Activated CD4-positive, alpha-beta T cell treated with anti-CD3 and anti-CD28 coated beads, Interleukin-2, amount 50 U/mL, for 1 hour (primary cell): ENCODE measurements around the gene JMJD1C.
"Not testable (repeated sequence)": the region's sequence is repeated elsewhere in the genome, so short reads cannot be mapped to it uniquely, and the experiment has no call there.

Experiments used
- DNase-seq: peaks from one replicate; pipeline ENCODE4 v3.0.0-alpha.2; 2020

JMJD1C gene

DNA sequence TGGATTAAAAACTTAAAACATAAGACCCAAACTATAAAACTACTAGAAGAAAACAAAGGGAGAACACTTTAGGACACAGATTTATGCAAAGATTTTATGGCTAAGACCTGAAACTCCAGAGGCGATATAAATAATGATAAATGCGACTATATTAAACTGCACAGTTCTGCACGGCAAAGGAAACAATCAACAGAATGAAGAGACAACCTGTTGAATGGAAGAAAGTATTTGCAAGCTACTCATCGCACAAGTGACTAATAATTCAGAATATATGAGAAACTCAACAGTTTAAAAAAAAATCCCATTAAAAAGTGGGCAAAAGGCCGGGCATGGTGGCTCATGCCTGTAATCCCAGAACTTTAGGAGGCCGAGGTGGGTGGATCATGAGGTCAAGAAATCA is 73.6 kb downstream of the JMJD1C start:
- no peak for DNase-seq

- DNase-seq = no peak
Observed at GRCh38 chr10:63391812-63392211, 74.0 kb downstream of the JMJD1C start.

- DNase-seq = no peak
Observed at GRCh38 chr10:63390521-63390920, 75.3 kb downstream of the JMJD1C start.

DNA sequence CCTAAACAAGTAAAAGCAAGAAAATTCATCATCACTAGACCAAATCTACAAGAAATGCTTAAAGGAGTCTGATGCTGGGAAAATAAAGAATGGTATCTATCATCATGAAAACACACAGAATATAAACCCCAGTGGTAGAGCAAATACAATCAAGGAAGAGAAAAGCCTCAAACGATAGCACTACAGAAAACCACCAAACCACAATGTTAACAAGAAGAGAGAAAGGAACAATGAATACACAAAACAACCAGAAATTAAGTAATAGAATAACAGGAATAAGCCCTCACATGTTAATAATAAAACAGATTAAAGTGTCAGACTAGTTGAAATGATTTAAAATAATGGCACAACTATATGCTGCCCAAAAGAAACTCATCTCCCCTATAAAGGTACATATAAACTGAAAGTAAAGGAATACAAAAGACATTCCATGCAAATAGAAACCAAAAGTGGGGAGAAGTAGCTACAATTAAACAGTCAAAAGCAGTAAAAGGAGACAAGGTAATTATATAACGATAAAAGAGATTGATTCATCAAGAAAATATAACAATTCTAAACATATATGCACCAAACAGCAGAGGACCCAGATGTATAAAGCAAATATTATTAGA is 77.3 kb downstream of the JMJD1C start:
- DNase-seq = no peak

DNA sequence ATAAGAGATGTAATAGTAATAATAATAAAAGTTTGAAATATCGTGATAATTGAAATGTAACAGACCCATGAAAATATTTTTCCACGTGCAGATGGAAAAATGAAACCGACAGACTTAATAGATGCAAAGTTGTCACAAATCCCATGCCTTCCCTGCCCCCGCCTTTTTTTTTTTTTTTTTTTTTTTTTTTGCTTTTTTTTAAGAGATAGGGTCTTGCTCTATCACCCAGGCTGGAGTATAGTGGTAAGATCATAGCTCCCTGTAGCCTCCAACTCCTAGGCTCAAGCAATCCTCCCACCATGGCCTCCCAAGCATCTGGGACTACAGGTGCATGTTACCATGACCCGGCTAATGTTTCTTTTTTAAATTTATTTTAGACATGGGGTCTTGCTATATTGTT is 80.5 kb downstream of the JMJD1C start:
- no peak for DNase-seq

DNA sequence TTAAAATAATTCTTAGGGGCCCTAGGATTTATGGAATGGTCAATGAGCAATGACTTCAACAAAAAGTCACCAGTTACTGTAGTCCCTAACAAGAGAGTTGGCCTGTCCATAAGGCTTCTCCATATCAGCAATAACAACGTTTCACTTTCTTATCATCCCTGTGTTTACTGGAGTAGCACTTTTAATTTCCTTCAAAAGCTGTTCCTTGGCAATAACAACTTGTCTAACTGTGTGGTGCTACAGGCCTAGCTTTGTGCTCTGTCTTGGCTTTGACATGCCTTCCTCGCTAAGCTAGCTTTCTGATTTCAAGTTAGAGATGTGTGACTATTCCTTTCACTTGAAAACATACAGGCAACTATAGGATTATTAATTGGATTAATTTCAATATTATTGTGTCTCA is 81.1 kb downstream of the JMJD1C start:
- no peak for DNase-seq

DNA sequence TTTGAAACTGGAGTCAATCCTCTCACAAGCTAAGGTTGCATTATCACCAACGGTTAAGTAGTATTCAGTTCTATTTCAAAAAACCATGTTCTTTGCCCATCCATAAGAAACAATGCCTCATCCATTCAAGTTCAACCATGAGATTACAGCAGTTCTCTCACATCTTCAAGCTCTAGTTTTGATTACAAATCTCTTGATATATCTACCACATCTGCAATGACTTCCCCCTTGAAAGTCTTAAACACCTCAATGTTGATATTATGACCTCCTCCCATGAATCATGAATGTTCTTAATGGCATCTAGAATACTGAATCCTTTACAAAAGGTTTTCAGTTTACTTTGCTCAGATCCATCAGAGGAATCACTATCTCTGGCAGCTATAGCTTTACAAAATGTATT is 81.8 kb downstream of the JMJD1C start:
- DNase-seq = no peak

- DNase-seq = no peak
Observed at GRCh38 chr10:63383141-63383540, 82.6 kb downstream of the JMJD1C start.

- DNase-seq = no peak
Observed at GRCh38 chr10:63382066-63382465, 83.7 kb downstream of the JMJD1C start.

DNA sequence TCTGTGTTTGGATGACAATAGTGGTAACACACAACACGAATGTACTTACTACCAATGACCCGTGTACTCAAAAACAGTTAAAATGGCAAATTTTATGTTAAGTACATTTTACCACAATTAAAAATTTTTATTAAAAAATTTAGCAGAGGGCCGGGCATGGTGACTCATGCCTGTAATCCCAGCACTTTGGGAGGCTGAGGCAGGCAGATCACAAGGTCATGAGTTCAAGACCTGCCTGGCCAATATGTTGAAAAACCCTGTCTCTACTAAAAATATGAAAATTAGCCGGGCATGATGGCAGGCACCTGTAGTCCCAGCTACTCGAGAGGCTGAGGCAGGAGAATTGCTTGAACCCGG is 88.5 kb downstream of the JMJD1C start:
- DNase-seq = not testable (repeated sequence)

- no peak for DNase-seq
Observed at GRCh38 chr10:63376560-63377304, 89.0 kb downstream of the JMJD1C start.

DNA sequence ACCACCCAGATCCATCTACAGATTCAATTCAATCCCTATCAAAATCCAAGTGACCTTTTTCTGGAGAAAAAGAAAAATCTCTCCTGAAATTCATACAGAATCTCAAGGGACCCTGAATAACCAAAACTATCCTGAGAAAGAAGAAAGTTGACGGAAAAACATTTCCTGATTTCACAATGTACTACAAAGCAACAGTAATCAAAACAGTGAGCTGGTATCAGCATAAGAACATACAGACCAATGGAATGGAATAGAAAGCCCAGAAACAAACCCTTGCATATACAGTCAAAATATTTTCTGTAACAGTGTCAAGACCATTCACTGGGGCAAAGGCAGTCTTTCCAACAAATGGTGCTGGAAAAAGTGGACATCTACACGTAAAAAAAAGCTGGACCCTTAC is 89.9 kb downstream of the JMJD1C start:
- DNase-seq = no peak

DNA sequence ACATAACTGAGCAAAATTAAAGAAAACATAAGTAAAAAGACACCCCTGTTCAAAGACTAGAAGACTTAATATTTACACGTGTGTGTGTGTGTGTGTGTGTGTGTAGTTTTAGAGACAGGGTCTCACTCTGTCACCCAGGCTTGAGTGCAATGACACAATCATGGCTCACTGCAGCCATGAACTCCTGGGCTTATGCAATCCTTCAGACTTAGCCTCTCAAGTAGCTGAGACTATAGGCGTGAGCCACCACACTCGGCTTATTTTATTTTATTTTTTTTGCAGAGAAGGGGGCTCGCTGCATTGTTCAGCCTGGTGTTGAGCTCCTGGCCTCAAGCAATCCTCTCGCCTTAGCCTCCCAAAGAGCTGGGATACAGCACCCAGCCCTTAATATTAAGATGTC is 90.3 kb downstream of the JMJD1C start:
- DNase-seq = no peak

GRCh38 chr10:63374991-63375390 is 90.8 kb downstream of the JMJD1C start:
- DNase-seq = no peak

- DNase-seq = no peak
Observed at GRCh38 chr10:63373176-63373575, 92.6 kb downstream of the JMJD1C start.

DNA sequence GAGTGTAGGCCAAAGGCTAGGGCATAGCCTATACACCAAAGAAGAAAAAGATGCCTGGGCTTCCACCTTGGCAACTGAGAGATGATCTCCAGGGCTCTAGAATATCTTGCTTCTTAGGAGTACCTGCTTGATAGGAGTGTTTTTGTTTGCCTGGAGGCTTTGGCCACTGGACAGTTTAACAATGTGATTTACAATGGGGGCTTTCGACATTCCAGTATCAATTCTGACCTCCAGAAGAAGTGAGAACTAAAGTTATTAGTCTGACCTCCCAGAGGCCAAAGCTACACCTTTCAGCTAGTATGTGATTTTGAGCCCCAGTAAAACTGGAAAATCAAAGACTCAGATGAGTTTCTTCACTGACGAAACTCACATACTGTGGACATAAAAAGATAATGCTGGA is 96.1 kb downstream of the JMJD1C start:
- no peak for DNase-seq

DNA sequence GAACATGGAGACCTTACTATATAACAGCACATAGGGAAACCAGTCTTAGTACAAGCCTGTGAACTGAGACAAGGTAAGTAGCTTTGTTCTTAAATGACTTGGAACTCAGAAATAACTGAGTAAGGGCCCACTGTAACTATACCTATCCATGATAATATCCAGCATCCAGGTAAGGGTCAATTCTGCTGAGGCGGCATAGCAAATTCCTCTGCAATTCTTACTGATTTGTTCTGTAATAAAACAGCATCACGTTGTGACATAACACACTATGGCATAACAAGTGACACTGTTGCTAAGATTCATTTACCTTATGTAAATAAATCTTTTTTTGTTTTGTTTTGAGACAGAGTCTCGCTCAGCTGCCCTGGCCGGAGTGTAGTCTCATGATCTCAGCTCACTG is 97.4 kb downstream of the JMJD1C start:
- DNase-seq = no peak

DNA sequence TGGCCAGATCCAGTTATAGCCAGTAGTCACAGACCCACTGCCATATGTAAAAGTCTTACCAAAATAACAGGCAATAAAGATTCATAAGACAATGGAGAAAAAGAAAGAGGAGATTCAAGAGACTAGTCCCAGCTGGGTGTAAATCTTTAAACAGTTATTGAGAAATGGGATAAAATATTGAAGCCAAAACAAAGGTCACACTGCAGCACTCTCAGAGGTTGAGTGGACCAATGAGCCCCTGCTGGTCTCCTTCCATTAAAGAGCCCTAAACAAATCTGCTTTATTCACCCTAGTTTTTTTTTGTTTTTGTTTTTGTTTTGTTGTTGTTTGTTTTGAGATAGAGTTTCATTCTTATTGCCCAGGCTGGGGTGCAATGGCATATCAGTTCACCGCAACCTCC is 98.8 kb downstream of the JMJD1C start:
- no peak for DNase-seq

DNA sequence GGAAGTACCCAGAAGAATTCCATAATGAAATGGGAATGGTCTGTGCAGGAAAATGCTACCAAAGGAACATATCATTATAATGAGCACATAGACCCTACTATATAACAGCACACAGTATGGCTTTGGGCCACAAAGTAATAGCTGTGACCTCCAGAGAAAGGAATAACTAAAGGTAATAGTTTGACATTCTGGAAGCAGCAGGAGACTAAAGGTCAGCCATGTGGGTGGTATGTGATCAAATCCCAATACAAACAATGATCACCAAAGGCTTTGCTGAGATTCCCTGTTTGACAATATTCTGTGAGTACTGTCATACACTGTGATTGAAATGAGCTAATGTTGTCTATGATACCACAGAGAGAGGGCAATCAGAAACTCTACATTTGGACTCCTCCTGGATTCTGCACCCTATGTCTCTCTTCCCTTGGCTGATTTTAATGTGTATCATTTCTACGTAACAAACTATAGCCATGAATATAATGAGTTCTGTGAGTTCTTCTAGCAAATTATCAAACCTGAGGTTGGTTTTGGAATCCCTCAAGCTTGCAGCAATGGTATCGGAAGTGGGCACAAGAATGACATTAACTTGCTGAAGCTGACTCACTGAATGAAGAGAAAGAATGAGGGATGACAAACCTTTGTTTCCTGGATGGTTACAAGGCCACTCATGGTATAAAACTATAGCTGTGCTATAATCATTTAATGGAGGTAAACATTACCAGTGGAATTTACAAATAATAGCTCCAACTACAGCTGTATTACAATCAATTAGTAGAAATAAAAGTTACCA is 99.6 kb downstream of the JMJD1C start:
- no peak for DNase-seq

DNA sequence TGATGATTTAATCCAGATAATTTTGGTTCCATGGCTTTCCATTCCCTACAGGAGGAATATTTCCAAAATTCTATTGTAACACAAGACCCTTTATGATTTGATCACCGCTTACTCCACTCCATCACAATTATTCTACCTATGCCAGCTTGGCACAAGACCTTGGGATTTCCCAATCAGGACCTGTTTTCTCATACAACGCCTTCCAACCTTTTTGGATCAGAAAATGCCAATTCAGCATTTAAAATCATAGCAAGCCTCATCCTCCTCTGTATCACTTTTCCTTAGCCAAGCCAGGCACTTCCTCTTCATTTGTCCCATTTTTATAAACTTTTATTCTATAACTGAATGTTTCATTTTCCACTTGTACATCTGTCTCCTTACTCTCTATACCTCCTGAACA is 100.9 kb downstream of the JMJD1C start:
- DNase-seq = no peak

DNA sequence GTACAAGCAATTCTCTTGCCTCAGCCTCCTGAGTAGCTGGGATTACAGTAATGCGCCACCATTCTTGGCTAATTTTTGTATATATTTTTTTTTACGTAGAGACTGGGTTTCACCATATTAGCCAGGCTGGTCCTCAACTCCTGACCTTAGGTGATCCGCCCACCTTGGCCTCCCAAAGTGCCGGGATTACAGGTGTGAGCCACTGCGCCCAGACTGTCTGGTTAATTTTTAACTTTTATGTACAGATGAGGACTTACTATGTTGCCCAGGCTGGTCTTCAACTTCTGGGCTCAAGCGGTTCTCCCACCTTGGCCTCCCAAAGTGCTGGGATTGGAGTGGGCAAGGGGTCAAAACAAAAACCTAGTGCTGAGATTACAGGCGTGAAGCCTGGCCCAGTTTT is 101.8 kb downstream of the JMJD1C start:
- DNase-seq = no peak

DNA sequence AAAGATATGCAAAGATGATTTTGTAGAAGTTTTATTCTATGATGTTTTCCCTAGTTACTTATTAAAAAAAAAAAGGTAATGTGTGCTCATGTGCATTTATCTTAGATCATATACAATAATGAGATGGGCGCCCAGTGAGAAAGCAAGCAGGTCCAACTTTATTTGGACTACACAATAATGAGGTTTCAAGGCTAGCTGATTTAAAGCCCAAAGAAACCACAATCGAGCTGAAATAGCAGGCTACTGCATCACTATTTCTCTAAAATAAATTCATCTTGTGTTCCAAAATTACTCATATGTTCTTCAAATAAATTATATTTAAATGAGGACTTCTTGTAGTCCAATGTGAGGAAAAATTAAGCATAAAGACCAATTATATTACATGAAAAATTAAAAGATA is 110.1 kb downstream of the JMJD1C start:
- no peak for DNase-seq

DNA sequence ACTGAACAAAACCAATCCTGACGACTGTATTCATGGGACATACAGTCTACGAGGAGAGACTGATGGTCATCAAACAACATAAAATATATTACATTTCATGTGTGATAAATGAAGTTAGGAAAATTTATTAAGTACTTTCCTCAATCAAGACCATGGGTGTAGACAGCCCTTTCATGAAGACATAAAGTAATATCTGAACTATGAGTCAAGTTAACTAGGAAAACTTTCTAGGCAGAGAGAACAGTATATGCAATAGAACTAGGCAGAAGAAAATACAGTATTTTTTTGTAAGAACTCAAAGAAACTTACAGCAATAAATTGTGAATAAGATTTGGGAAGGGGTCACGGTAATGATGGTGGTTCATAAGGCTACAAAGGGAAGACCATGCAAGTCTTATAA is 112.8 kb downstream of the JMJD1C start:
- no peak for DNase-seq

GRCh38 chr10:63348245-63348850 is 117.4 kb downstream of the JMJD1C start:
- no peak for DNase-seq
